MM.1S (cell line): ENCODE data around the gene TACC2.

Experiments used
- DNase-seq: peaks from one replicate; pipeline ENCODE4 v3.0.0-alpha.2; 2015
- H2AFZ ChIP-seq: fragments of 300-600 bp; sonication (generic); 2 replicates; pipeline ENCODE4 v1.6.0; 2016; ENCODE audit warnings: antibody characterized with exemption, low read length
- H3F3A ChIP-seq: fragments of 300-600 bp; sonication (generic); 2 replicates; pipeline ENCODE4 v1.6.1; 2016; ENCODE audit warnings: mild to moderate bottlenecking, antibody characterized with exemption, low read length, moderate library complexity, mixed read lengths; ENCODE audit not compliant: insufficient read depth
- H3K27ac ChIP-seq: fragments of 300-600 bp; sonication (generic); 2 replicates; pipeline ENCODE4 v1.5.1; 2016; ENCODE audit warnings: mild to moderate bottlenecking, low read length
- H3K27me3 ChIP-seq: fragments of 300-600 bp; sonication (generic); replicated peaks from 2 replicates; pipeline ENCODE4 v1.6.0; 2016; ENCODE audit warnings: low read length; ENCODE audit not compliant: insufficient read depth
- H3K36me3 ChIP-seq: fragments of 300-600 bp; sonication (generic); replicated peaks from 2 replicates; pipeline ENCODE4 v1.6.1; 2016; ENCODE audit warnings: mild to moderate bottlenecking, low read length, mixed read lengths; ENCODE audit not compliant: insufficient read depth
- H3K4me1 ChIP-seq: fragments of 300-600 bp; sonication (generic); 2 replicates; pipeline ENCODE4 v1.6.1; 2016; ENCODE audit warnings: low read length, mixed read lengths
- H3K4me2 ChIP-seq: fragments of 300-600 bp; sonication (generic); 2 replicates; pipeline ENCODE4 v1.6.0; 2016; ENCODE audit warnings: low read depth, low read length
- H3K4me3 ChIP-seq: fragments of 300-600 bp; sonication (generic); 2 replicates; pipeline ENCODE4 v1.5.1; 2016; ENCODE audit warnings: low read length, mixed read lengths
- H3K79me2 ChIP-seq: fragments of 300-600 bp; sonication (generic); 2 replicates; pipeline ENCODE4 v1.6.1; 2016; ENCODE audit warnings: mixed run types, low read length, mixed read lengths
- H3K9ac ChIP-seq: fragments of 300-600 bp; sonication (generic); 2 replicates; pipeline ENCODE4 v1.6.1; 2016; ENCODE audit warnings: low read length, mixed read lengths
- H3K9me2 ChIP-seq: fragments of 300-600 bp; sonication (generic); replicated peaks from 2 replicates; pipeline ENCODE4 v1.6.1; 2016; ENCODE audit warnings: mild to moderate bottlenecking, low read length, mixed read lengths; ENCODE audit not compliant: insufficient read depth
- H3K9me3 ChIP-seq: fragments of 300-600 bp; sonication (generic); replicated peaks from 2 replicates; pipeline ENCODE4 v1.6.1; 2016; ENCODE audit warnings: mild to moderate bottlenecking, low read length, mixed read lengths; ENCODE audit not compliant: insufficient read depth
- H4K20me1 ChIP-seq: fragments of 300-600 bp; sonication (generic); 2 replicates; pipeline ENCODE4 v1.6.1; 2016; ENCODE audit warnings: mild to moderate bottlenecking, low read length, moderate library complexity, mixed read lengths; ENCODE audit not compliant: insufficient read depth
- CTCF ChIP-seq: fragments of 300-600 bp; sonication (generic); IDR thresholded peaks from 2 replicates; pipeline ENCODE4 v1.5.1; 2016; ENCODE audit warnings: antibody characterized with exemption, low read length, mixed read lengths
- EZH2 ChIP-seq: fragments of 300-600 bp; sonication (generic); optimal IDR thresholded peaks from 2 replicates; pipeline ENCODE3; 2017; ENCODE audit warnings: low read depth, mild to moderate bottlenecking, antibody characterized with exemption, low read length, mixed read lengths
- EZH2phosphoT487 ChIP-seq: fragments of 300-600 bp; sonication (generic); IDR thresholded peaks from 2 replicates; pipeline ENCODE4 v1.6.1; 2018; ENCODE audit warnings: antibody characterized with exemption, low read length

TACC2 gene

GRCh38 chr10:122196218-122196617 is 207.3 kb downstream of the TACC2 start:
- Histone ChIP-seq H3K27ac (no peak overlapping the region), H3K79me2 (no peaks in the 10 kb centered on the region), H2AFZ (no peak overlapping the region), H3K9me3 (no peaks in the 10 kb centered on the region), H3K9ac (no peak overlapping the region), H3K9me2 (no peaks in the 10 kb centered on the region), H3K36me3 (no peaks in the 10 kb centered on the region), H4K20me1 (no peaks in the 10 kb centered on the region), H3K27me3 (no peaks in the 10 kb centered on the region), H3F3A (no peaks in the 10 kb centered on the region), H3K4me3 (no peak overlapping the region), H3K4me2 (no peak overlapping the region), H3K4me1 (no peaks in the 10 kb centered on the region)
- no peak for DNase-seq
- no peak for TF ChIP-seq EZH2
- no peak for TF ChIP-seq CTCF
- no peak for TF ChIP-seq EZH2phosphoT487

GRCh38 chr10:122197611-122198222 is 208.8 kb downstream of the TACC2 start:
- TF ChIP-seq EZH2phosphoT487 (no peak), EZH2 (no peak), CTCF (no peak)

DNA sequence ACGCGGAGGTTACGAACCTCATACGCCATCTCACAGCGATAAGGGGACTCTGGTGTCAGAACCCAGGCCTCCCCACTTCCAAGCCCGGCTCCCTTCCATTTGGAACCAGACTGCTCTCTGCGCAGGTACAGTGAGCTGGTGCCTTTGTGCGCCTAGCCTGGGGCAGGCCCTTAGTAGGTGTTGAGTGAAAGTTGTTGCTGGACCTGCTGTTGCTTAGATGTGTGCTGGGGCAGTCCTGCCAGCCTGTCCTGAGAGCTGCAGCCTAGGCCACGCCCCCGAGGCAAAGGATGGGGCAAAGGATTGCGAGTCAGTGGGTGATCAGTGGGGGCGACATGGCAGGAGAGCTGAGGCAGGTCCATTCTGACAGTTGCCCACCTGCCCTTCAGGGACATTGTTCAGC is 209.7 kb downstream of the TACC2 start:
- Histone ChIP-seq H3K27me3 (no peaks in the 10 kb centered on the region), H3K9me3 (no peaks in the 10 kb centered on the region), H3K27ac (no peak overlapping the region), H3K9ac (no peak overlapping the region), H3K4me1 (no peaks in the 10 kb centered on the region), H3F3A (no peaks in the 10 kb centered on the region), H3K9me2 (no peaks in the 10 kb centered on the region), H2AFZ (no peak overlapping the region), H3K79me2 (no peaks in the 10 kb centered on the region), H3K4me2 (no peak overlapping the region), H4K20me1 (no peaks in the 10 kb centered on the region), H3K36me3 (no peaks in the 10 kb centered on the region), H3K4me3 (no peak overlapping the region)
- TF ChIP-seq EZH2phosphoT487, result no peak
- no peak for TF ChIP-seq CTCF
- no peak for TF ChIP-seq EZH2
- no peak for DNase-seq

More at GRCh38 chr10:122197611-122198222, 208.8 kb downstream of the TACC2 start:
- no peak for DNase-seq
- H3K4me2 ChIP-seq, result no peak overlapping the region
- H3K9ac ChIP-seq, result no peak overlapping the region
- H3K9me2 ChIP-seq, result no peaks in the 10 kb centered on the region
- no peaks in the 10 kb centered on the region for H3K27me3 ChIP-seq
- H3F3A ChIP-seq, result no peaks in the 10 kb centered on the region
- no peak overlapping the region for H2AFZ ChIP-seq
- H3K4me3 ChIP-seq, result no peak overlapping the region
- no peaks in the 10 kb centered on the region for H4K20me1 ChIP-seq
- no peaks in the 10 kb centered on the region for H3K9me3 ChIP-seq
- no peaks in the 10 kb centered on the region for H3K36me3 ChIP-seq
- no peaks in the 10 kb centered on the region for H3K4me1 ChIP-seq
- no peak overlapping the region for H3K27ac ChIP-seq
- H3K79me2 ChIP-seq, result no peaks in the 10 kb centered on the region
